Measurements from ENCODE around the gene LY6G5C. TPM values are rescaled to one million over a fixed set of nuclear protein-coding genes. Genes with fewer than 3 reads are reported as not detected.

LY6G5C gene
- total and polyA plus RNA-seq, 9 of the 15 experiments (the other 6 are each of a cell fraction or from before 2014, with no cell fraction given) = 0.10 to 0.67 (median 0.46) TPM; not detected in 4

- TF ChIP-seq FIP1L1 (IDR thresholded peaks at IDR 0.05; ENCODE audit: low read depth, low read length, poor library complexity, severe bottlenecking) (peak; percentile 89), ZNF445 (CRISPR knock-in tag; IDR thresholded peaks at IDR 0.05; ENCODE audit: low read depth) (peak; percentile 52; the same call in 1 of the 2 replicates), CHD2 (IDR thresholded peaks at IDR 0.05; ENCODE audit: low read depth, low read length) (peak; percentile 34), PHF8 (IDR thresholded peaks at IDR 0.05; ENCODE audit: borderline replicate concordance, low read length) (peak; percentile 98; the same call in 1 of the 2 replicates), CTCFL (IDR thresholded peaks at IDR 0.05; ENCODE audit: borderline replicate concordance, insufficient read depth, low read depth, low read length, poor library complexity, severe bottlenecking) (no peak), THRB (CRISPR knock-in tag; conservative IDR thresholded peaks at IDR 0.05) (peak; percentile 87; the same call in 1 of the 2 replicates), ZNF436 (CRISPR knock-in tag; IDR thresholded peaks at IDR 0.05) (no peak), TSHZ1 (CRISPR knock-in tag; IDR thresholded peaks at IDR 0.05) (peak; percentile 34; the same call in 1 of the 2 replicates), SREBF1 (IDR thresholded peaks at IDR 0.05; ENCODE audit: borderline replicate concordance, low read depth, low read length) (0 out of 2 replicates have a peak, but pooled peaks have one; percentile 55), TAF15 (IDR thresholded peaks at IDR 0.05; ENCODE audit: low read depth, low read length) (no peak), ZNF316 (IDR thresholded peaks at IDR 0.05) (no peak), MXD1 (CRISPR knock-in tag; IDR thresholded peaks at IDR 0.05; ENCODE audit: borderline replicate concordance, poor library complexity, severe bottlenecking) (peak; percentile 45), GTF2F1 (IDR thresholded peaks at IDR 0.05; ENCODE audit: low read depth, low read length) (peak; percentile 84; the same call in 1 of the 2 replicates), SRSF1 (IDR thresholded peaks at IDR 0.05; ENCODE audit: low read depth, low read length) (no peak), HBP1 (CRISPR knock-in tag; IDR thresholded peaks at IDR 0.05) (0 out of 2 replicates have a peak, but pooled peaks have one; percentile 8), ATF1 (CRISPR knock-in tag; IDR thresholded peaks at IDR 0.05) (no peak), ATF1 (tag; IDR thresholded peaks at IDR 0.05) (peak; percentile 52)
Measured at GRCh38 chr6:31660381-31661261, 20.2 kb downstream of the LY6G5C start, which contains the start of gene C6orf47 (continued).
